A673 (cell line): ENCODE results near the gene CATSPERD. TPM values are rescaled to one million over a fixed set of nuclear protein-coding genes. Genes with fewer than 3 reads are reported as not detected.
A peak's percentile ranks its signal among the peaks of the same experiment; 100 is the strongest.

Experiments
- BruUV-seq: library from RNA; stranded (reverse); fragments of 400-500 nt; replicated peaks from 2 replicates; lab custom pipeline; 2021; lab: Mats Ljungman, UMichigan
- CTCF ChIA-PET: fragments of 300-600 bp; sonication (Branson Sonifier 250); formaldehyde crosslinking; loops from one replicate; lab custom pipeline; 2022; ENCODE audit warnings: antibody characterized with exemption; lab: Charles Lee
- POLR2A ChIA-PET: fragments of 300-600 bp; sonication (Branson Sonifier 250); formaldehyde crosslinking; loops from one replicate; lab custom pipeline; 2022; ENCODE audit warnings: antibody characterized with exemption; ENCODE audit not compliant: low non-redundant PET; lab: Charles Lee
- DNase-seq: peaks from one replicate; pipeline ENCODE4 v3.0.0-alpha.2; 2015; ENCODE audit warnings: low spot score
- H3K27ac ChIP-seq: fragments of 200-600 bp; sonication (generic); 2 replicates; pipeline ENCODE4 v1.5.1; 2016; ENCODE audit warnings: mixed run types, low read depth, mild to moderate bottlenecking, mixed read lengths, antibody characterized with exemption, low read length; ENCODE audit not compliant: poor library complexity, severe bottlenecking
- H3K27me3 ChIP-seq: fragments of 200-600 bp; sonication (generic); replicated peaks from 2 replicates; pipeline ENCODE4 v1.6.1; 2017; ENCODE audit warnings: mixed run types, low read depth, mild to moderate bottlenecking, mixed read lengths, antibody characterized with exemption, low read length; ENCODE audit not compliant: insufficient read depth, poor library complexity
- H3K36me3 ChIP-seq: fragments of 200-600 bp; sonication (generic); 2 replicates; pipeline ENCODE4 v1.6.1; 2016; ENCODE audit warnings: mixed run types, mild to moderate bottlenecking, mixed read lengths, antibody characterized with exemption, low read length; ENCODE audit not compliant: insufficient read depth, poor library complexity, severe bottlenecking
- H3K4me1 ChIP-seq: fragments of 200-600 bp; sonication (generic); 2 replicates; pipeline ENCODE4 v1.6.1; 2017; ENCODE audit warnings: mixed run types, mild to moderate bottlenecking, mixed read lengths, antibody characterized with exemption, low read length; ENCODE audit not compliant: insufficient read depth, poor library complexity, severe bottlenecking
- H3K4me3 ChIP-seq: fragments of 200-600 bp; sonication (generic); 2 replicates; pipeline ENCODE4 v1.5.1; 2016; ENCODE audit warnings: low read depth, mixed run types, mild to moderate bottlenecking, mixed read lengths, low read length; ENCODE audit not compliant: poor library complexity, severe bottlenecking
- H3K9me3 ChIP-seq: fragments of 200-600 bp; sonication (generic); 2 replicates; pipeline ENCODE4 v1.6.1; 2016; ENCODE audit warnings: mixed run types, low read depth, mild to moderate bottlenecking, mixed read lengths, antibody characterized with exemption, low read length; ENCODE audit not compliant: poor library complexity, severe bottlenecking
- CTCF ChIP-seq: fragments of 300-800, 200-600 bp; sonication (generic); conservative IDR thresholded peaks from 2 replicates; pipeline ENCODE4 v1.5.1; 2017; ENCODE audit warnings: low read depth, mild to moderate bottlenecking, antibody characterized with exemption, low read length, moderate library complexity, mixed read lengths
- EZH2 ChIP-seq: fragments of 200-600 bp; sonication (generic); IDR thresholded peaks from 2 replicates; pipeline ENCODE4 v1.6.1; 2017; ENCODE audit warnings: borderline replicate concordance, low read depth, mild to moderate bottlenecking, mixed read lengths, antibody characterized with exemption, low read length; ENCODE audit not compliant: poor library complexity, severe bottlenecking
- intact Hi-C: fragments of 100-400 bp; cut with micrococcal nuclease; formaldehyde crosslinking; loops from one replicate; pipeline ENCODE4 v1.10.0; 2022; ENCODE audit not compliant: unreplicated experiment
- total RNA-seq: library from RNA; stranded (reverse); gene quantifications from 2 replicates; pipeline ENCODE4 v1.2.3, GENCODE V29; 2021

CATSPERD gene
- total RNA-seq, 1 experiment from 2014 or later = not detected

- H3K4me3 ChIP-seq = no peak overlapping the region
- ChIA-PET CTCF (no interaction called here), POLR2A (no interaction called here)
- peaks cover 26% of the 10 kb centered on the region for H3K4me1 ChIP-seq
- H3K27me3 ChIP-seq = no peaks in the 10 kb centered on the region
- no TSS peak for BruUV-seq
- TF ChIP-seq EZH2 = no peak
- TF ChIP-seq CTCF = no peak
- intact Hi-C loops = no loop called here
- H3K36me3 ChIP-seq = no peaks in the 10 kb centered on the region
- H3K9me3 ChIP-seq = no peaks in the 10 kb centered on the region
- no peak for DNase-seq
- no peak overlapping the region for H3K27ac ChIP-seq
These were observed 80.2 kb downstream of the CATSPERD start for GRCh38 chr19:5800361-5801270.

- H3K27me3 ChIP-seq = no peaks in the 10 kb centered on the region
- TF ChIP-seq EZH2 = no peak
- no peak for TF ChIP-seq CTCF
- no peaks in the 10 kb centered on the region for H3K36me3 ChIP-seq
- no peak overlapping the region for H3K27ac ChIP-seq
- no peaks in the 10 kb centered on the region for H3K9me3 ChIP-seq
- H3K4me3 ChIP-seq = peak overlapping the region; percentile 5
- CTCF ChIA-PET = interaction anchor here (0.6 kb wide), 2 partner anchors 11 to 91 kb away, joined by 5 to 7 read pairs; no protein-coding TSS in a partner anchor
- no TSS peak for BruUV-seq
- POLR2A ChIA-PET = no interaction called here
- peaks cover 34% of the 10 kb centered on the region for H3K4me1 ChIP-seq
- intact Hi-C loops = no loop called here
- DNase-seq = peak; percentile 90
These were observed 81.6 kb downstream of the CATSPERD start for GRCh38 chr19:5801796-5802619.

- BruUV-seq = no TSS peak
- ChIA-PET CTCF (interaction anchor here (0.6 to 1.8 kb wide), 25 partner anchors 9 to 479 kb away, joined by 3 to 27 read pairs (median 4); partner anchors contain the start of genes DUS3L, FUT3, NDUFA11 and RANBP3), POLR2A (no interaction called here)
- peaks cover 34% of the 10 kb centered on the region for H3K4me1 ChIP-seq
- no peaks in the 10 kb centered on the region for H3K36me3 ChIP-seq
- no peaks in the 10 kb centered on the region for H3K27me3 ChIP-seq
- no peak overlapping the region for H3K27ac ChIP-seq
- H3K9me3 ChIP-seq = no peaks in the 10 kb centered on the region
- intact Hi-C loops = no loop called here
- no peak overlapping the region for H3K4me3 ChIP-seq
- TF ChIP-seq EZH2 (no peak), CTCF (no peak)
- no peak for DNase-seq
These were observed 83.0 kb downstream of the CATSPERD start for GRCh38 chr19:5803441-5803751.
